WI38 (cell line): Measurements from ENCODE around the gene TRIM27.
"Not testable (repeated sequence)": the region's sequence is repeated elsewhere in the genome, so short reads cannot be mapped to it uniquely, and the experiment has no call there.

Source experiments
- H3K4me3 ChIP-seq: 2 replicates; pipeline ENCODE4 v1.5.1; 2011; ENCODE audit warnings: low read depth, mild to moderate bottlenecking, control low read depth, low read length
- CTCF ChIP-seq: IDR thresholded peaks from 2 replicates; pipeline ENCODE4 v1.5.1; 2012; ENCODE audit warnings: low read depth, mild to moderate bottlenecking, control low read depth, low read length

The TRIM27 gene

GRCh38 chr6:28940294-28940857 is 16.6 kb upstream of the TRIM27 start:
- H3K4me3 ChIP-seq, result peak overlapping the region; percentile 80
- no peak for TF ChIP-seq CTCF

GRCh38 chr6:28933069-28933468 is 9.3 kb upstream of the TRIM27 start:
- TF ChIP-seq CTCF, result no peak
- no peak overlapping the region for H3K4me3 ChIP-seq

- no peak for TF ChIP-seq CTCF
- no peak overlapping the region for H3K4me3 ChIP-seq
Observed at GRCh38 chr6:28929887-28930620, 6.3 kb upstream of the TRIM27 start.

- not testable (repeated sequence) for H3K4me3 ChIP-seq
Observed at GRCh38 chr6:28929339-28929738, 5.6 kb upstream of the TRIM27 start.

GRCh38 chr6:28927846-28928245 is 4.1 kb upstream of the TRIM27 start:
- no peak overlapping the region for H3K4me3 ChIP-seq
- no peak for TF ChIP-seq CTCF

- peak overlapping the region; percentile 91 for H3K4me3 ChIP-seq
- TF ChIP-seq CTCF, result no peak
Observed at GRCh38 chr6:28922821-28923317, 916 bp downstream of the TRIM27 start.

GRCh38 chr6:28922004-28922820 is 1.6 kb downstream of the TRIM27 start:
- peak overlapping the region; percentile 91 for H3K4me3 ChIP-seq
- TF ChIP-seq CTCF, result no peak
